ENCODE data around the gene LMOD3. TPM values are rescaled to one million over a fixed set of nuclear protein-coding genes. Genes with fewer than 3 reads are reported as not detected.

Gene LMOD3
- total RNA-seq = 0.12 TPM
- long read RNA-seq, partial matches to known transcripts = 0 of 1 reads
- long read RNA-seq, other reads (novel, unspliced or antisense) = 1 of 1 reads

DNA sequence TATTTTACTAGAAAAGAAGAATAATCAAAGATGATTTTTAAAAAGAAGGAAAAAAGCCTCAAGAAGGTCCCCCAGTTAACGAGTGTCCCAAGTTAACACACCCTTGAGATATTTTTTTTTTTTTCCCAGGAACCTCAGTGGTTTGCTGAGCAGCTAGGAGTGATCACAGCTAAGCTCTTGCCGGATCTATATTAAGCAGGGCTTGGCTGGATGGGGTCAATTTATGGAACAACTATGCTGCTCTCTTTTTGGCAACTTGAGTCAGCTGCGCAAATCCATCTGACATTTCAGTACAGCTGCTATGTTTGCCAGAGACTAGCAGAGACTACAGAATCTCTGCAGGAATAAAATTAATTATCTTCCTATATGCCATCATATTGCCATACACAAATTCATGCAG lies at the start of gene LMOD3:
Gene LMOD3, minus strand, starts transcription at position 193 of the 400 bp plus-strand sequence. CDS start 209 bp downstream, outside the sequence.
- Histone ChIP-seq H3K27ac (peak within 1 kb of the TSS; percentile 33), H3K4me1 (peaks cover 8% of the 10 kb centered on the region), H3K4me3 (no peak within 1 kb of the TSS), H3K9me3 (no peaks in the 10 kb centered on the region), H3K36me3 (no peaks in the 10 kb centered on the region), H3K27me3 (no peaks in the 10 kb centered on the region)
- intact Hi-C loops (cut with DNase I) = no loop called here
- ATAC-seq (no peak), DNase-seq (no peak)
- TF ChIP-seq, protein P1, sequence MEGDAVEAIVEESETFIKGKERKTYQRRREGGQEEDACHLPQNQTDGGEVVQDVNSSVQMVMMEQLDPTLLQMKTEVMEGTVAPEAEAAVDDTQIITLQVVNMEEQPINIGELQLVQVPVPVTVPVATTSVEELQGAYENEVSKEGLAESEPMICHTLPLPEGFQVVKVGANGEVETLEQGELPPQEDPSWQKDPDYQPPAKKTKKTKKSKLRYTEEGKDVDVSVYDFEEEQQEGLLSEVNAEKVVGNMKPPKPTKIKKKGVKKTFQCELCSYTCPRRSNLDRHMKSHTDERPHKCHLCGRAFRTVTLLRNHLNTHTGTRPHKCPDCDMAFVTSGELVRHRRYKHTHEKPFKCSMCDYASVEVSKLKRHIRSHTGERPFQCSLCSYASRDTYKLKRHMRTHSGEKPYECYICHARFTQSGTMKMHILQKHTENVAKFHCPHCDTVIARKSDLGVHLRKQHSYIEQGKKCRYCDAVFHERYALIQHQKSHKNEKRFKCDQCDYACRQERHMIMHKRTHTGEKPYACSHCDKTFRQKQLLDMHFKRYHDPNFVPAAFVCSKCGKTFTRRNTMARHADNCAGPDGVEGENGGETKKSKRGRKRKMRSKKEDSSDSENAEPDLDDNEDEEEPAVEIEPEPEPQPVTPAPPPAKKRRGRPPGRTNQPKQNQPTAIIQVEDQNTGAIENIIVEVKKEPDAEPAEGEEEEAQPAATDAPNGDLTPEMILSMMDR (IDR thresholded peaks at IDR 0.05) = no peak

DNA sequence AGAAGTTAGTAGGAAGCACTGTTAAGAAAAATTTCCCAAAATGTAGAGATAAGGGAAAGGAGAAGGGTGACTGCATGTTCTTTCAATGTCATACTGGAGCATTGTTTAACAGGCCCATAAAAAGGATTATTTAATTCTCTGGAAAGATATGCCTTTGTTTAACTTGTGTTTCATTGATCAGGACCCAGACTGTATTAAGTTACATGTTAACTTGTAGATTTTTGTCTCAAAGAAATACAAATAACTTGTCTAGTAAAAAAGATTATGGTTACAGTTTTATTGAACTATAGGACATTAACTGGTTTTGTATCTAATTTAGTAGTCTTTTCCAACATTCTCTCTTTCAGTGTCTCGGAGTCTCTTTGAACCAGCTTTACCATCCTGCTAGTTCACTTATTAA lies 49.7 kb upstream of the LMOD3 start:
- Histone ChIP-seq H3K27me3 (no peaks in the 10 kb centered on the region), H3K4me3 (no peak overlapping the region), H3K9me3 (no peaks in the 10 kb centered on the region), H3K27ac (no peak overlapping the region), H3K4me1 (peaks cover 15% of the 10 kb centered on the region), H3K36me3 (peaks cover 79% of the 10 kb centered on the region)
- DNase-seq (no peak), ATAC-seq (no peak)
- TF ChIP-seq, protein P1 (IDR thresholded peaks at IDR 0.05) = no peak
- intact Hi-C loops (cut with DNase I) = loop anchor here (5.0 kb wide), 1 partner anchor 495 kb away; no protein-coding TSS in a partner anchor

DNA sequence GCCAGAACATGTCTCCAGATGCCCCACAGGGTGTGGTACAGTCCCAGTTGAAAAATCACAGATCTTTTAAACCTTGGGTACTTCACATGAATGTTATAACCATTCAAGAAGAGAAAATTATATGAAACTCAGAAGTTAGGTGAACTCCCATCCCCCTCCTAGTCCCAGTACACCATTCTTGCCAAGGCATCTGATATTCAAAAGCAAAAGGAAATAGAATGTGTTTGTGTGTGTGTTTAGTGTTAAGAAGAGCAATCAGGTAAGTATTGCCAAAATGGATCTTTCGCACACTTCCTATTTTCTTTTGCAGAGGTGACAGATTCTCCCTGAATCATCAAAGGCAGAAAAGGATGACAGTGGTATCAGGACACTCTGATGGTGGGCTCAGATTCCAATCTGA lies 44.1 kb upstream of the LMOD3 start:
- intact Hi-C loops (cut with DNase I) = loop anchor here (10.0 kb wide), 1 partner anchor 138 kb away; no protein-coding TSS in a partner anchor
- H3K27ac ChIP-seq = no peak overlapping the region
- ATAC-seq (no peak), DNase-seq (no peak)
- H3K9me3 ChIP-seq = no peaks in the 10 kb centered on the region
- H3K4me3 ChIP-seq = no peak overlapping the region
- H3K36me3 ChIP-seq = peaks cover 30% of the 10 kb centered on the region
- no peaks in the 10 kb centered on the region for H3K27me3 ChIP-seq
- no peaks in the 10 kb centered on the region for H3K4me1 ChIP-seq
- TF ChIP-seq, protein P1 (IDR thresholded peaks at IDR 0.05) = no peak

DNA sequence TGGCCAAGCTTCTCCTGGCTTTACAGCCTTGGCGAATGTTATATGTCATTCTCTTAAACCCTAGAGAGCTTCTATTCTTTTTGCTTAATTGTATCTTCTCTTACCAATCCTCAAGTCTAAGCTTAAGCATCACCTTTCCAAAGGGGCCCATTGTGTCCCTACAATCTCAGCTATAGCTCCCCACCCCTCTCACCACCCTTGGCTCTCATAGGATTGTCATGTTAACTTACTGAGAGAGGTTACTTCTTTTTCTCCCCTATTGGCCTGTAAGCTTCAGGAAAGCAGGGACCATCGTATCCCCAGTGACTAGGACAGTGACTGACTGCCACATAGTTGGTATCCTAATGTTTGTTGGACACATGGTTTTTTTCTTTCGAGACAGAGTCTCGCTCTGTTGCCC lies 43.3 kb upstream of the LMOD3 start:
- no peak for DNase-seq
- no peak for ATAC-seq
- Histone ChIP-seq H3K27ac (no peak overlapping the region), H3K27me3 (no peaks in the 10 kb centered on the region), H3K9me3 (no peaks in the 10 kb centered on the region), H3K36me3 (peaks cover 23% of the 10 kb centered on the region), H3K4me3 (no peak overlapping the region), H3K4me1 (no peaks in the 10 kb centered on the region)
- intact Hi-C loops (cut with DNase I) = loop anchor here (10.0 kb wide), 1 partner anchor 139 kb away; no protein-coding TSS in a partner anchor
- TF ChIP-seq, protein P1 (IDR thresholded peaks at IDR 0.05) = no peak

DNA sequence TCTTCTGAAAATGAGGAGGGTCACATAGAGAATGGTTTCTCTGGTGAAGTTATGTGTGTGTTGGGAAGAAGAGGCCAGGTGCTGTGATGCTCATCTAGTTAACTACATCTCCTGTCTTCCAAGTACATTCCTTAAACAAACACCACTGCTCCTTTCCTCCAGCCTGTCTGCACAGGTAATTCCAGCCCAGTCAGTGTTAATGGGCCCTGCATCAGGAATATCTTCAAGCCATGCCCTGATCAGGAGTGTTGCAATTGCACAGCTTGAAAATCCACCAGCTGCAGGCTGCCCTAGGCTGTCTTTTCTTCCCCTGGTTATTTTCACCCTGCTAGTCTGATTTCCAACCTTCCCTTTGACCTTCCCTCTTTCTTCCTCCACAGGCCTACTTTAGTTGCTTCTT lies 41.9 kb upstream of the LMOD3 start:
- Histone ChIP-seq H3K4me1 (no peaks in the 10 kb centered on the region), H3K4me3 (no peak overlapping the region), H3K27ac (no peak overlapping the region), H3K36me3 (peaks cover 9% of the 10 kb centered on the region), H3K9me3 (no peaks in the 10 kb centered on the region), H3K27me3 (no peaks in the 10 kb centered on the region)
- DNase-seq = no peak
- no peak for ATAC-seq
- TF ChIP-seq, protein P1 (IDR thresholded peaks at IDR 0.05) = no peak
- intact Hi-C loops (cut with DNase I) = loop anchor here (10.0 kb wide), 1 partner anchor 141 kb away; no protein-coding TSS in a partner anchor
